ENCODE measurements around the gene ANKRD12.
A peak's percentile ranks its signal among the peaks of the same experiment; 100 is the strongest.

Gene ANKRD12

GRCh38 chr18:9328776-9329175 lies 192.2 kb downstream of the ANKRD12 start:
- TF ChIP-seq, protein P1, sequence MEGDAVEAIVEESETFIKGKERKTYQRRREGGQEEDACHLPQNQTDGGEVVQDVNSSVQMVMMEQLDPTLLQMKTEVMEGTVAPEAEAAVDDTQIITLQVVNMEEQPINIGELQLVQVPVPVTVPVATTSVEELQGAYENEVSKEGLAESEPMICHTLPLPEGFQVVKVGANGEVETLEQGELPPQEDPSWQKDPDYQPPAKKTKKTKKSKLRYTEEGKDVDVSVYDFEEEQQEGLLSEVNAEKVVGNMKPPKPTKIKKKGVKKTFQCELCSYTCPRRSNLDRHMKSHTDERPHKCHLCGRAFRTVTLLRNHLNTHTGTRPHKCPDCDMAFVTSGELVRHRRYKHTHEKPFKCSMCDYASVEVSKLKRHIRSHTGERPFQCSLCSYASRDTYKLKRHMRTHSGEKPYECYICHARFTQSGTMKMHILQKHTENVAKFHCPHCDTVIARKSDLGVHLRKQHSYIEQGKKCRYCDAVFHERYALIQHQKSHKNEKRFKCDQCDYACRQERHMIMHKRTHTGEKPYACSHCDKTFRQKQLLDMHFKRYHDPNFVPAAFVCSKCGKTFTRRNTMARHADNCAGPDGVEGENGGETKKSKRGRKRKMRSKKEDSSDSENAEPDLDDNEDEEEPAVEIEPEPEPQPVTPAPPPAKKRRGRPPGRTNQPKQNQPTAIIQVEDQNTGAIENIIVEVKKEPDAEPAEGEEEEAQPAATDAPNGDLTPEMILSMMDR (conservative IDR thresholded peaks at IDR 0.05) = no peak
- H3K27ac ChIP-seq = peak overlapping the region; percentile 69

- H3K27ac ChIP-seq = peak overlapping the region; percentile 69
- TF ChIP-seq, protein P1 (conservative IDR thresholded peaks at IDR 0.05) = no peak
Observed at GRCh38 chr18:9329471-9329870, 192.9 kb downstream of the ANKRD12 start.

DNA sequence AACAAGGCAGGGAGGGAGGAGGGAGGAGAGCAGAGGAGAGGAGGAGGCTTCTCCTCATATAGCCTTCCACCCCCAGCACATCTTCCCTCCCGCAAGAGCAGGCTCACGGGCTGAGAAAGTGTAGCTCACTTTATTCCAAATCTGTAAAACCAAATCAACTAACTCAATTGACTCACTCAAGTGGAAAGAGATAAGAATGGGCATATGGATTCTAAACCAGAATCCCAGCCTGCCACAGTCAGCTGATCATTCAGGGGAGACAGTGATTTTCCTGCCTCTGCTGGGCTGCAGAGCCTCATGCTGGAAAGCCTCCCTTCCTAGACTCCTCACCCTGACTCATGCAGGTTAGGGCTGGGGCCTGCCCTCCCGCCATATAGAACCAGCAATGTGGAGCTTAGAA lies 193.8 kb downstream of the ANKRD12 start:
- TF ChIP-seq, protein P1 (conservative IDR thresholded peaks at IDR 0.05) = no peak
- peak overlapping the region; percentile 69 for H3K27ac ChIP-seq

DNA sequence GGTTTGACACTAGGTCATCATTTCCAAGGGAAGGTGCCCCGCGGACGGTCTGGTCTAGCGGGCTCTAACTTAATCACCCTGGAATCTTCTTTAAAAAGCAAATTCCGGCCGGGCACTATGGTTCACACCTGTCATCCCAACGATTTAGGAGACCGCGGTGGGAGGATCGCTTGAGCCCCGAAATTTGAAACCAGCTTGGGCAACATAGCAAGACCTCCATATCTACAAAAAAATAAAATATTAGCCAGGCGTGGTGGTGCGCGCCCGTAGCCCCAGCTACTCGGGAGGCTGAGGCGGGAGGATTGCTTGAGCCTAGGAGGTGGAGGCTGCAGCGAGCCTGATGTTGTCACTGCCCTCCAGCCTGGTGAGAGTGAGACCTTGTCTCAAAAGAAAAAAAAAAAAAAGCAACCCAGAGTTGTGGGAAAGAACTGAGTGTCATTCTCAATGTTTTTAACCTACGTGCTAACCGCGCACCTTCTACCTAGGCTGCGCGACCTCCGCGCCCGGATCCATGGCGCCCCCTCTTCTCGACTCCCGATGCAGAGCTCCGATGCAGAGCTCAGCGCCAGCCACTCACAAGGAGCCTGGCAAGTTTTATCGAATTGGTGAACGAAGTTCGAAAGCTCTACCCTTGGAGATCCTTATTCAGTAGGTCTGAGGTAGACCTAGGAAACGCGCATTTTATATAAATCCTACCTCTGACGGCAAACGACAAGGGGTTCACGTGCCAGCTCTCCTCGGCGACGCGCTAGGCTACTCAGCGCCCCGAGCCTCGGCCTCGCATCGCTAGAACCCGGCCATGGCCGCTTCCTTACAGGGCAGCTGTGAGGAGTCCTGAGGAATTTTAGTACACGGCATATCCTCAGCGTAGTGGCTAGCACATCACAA lies 197.1 kb downstream of the ANKRD12 start:
- H3K27ac ChIP-seq = peak overlapping the region; percentile 78
- TF ChIP-seq, protein P1 (conservative IDR thresholded peaks at IDR 0.05) = no peak

DNA sequence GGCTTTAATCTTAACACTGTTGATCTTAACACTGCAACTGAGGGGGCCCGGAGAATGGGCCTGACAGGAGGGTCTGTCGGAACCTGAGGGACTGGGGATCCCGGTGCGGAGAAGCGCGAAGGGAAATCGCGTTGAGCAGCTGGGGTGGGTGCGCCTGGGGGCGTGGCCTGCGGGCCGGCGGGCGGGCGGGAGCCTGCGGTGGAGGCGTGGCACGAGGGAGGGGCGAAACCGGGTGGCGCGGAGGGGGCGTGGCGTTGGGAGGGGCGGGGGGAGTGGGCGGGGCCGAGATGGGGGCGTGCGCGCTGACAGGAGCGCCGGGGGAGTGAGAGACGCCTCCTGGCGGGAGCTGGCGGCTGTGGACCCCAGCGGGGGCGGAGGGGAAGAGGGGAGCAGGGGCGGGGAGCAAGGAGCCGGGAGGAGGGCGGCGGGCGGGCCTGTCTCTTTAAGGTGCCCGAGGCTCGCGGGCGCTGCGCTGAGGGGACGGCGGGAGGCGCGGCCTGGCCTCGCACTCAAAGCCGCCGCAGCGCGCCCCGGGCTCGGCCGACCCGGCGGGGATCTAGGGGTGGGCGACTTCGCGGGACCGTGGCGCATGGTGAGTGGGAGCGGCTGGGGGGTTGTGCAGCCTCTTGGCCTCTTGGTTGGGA lies 197.9 kb downstream of the ANKRD12 start, which contains the start of gene TWSG1:
Gene TWSG1, plus strand, starts transcription at position 445 of the 644 bp plus-strand sequence. CDS start 2,457 bp downstream, outside the sequence.
- H3K27ac ChIP-seq = peak within 1 kb of the TSS; percentile 78
- TF ChIP-seq, protein P1 (conservative IDR thresholded peaks at IDR 0.05) = peak; percentile 56

DNA sequence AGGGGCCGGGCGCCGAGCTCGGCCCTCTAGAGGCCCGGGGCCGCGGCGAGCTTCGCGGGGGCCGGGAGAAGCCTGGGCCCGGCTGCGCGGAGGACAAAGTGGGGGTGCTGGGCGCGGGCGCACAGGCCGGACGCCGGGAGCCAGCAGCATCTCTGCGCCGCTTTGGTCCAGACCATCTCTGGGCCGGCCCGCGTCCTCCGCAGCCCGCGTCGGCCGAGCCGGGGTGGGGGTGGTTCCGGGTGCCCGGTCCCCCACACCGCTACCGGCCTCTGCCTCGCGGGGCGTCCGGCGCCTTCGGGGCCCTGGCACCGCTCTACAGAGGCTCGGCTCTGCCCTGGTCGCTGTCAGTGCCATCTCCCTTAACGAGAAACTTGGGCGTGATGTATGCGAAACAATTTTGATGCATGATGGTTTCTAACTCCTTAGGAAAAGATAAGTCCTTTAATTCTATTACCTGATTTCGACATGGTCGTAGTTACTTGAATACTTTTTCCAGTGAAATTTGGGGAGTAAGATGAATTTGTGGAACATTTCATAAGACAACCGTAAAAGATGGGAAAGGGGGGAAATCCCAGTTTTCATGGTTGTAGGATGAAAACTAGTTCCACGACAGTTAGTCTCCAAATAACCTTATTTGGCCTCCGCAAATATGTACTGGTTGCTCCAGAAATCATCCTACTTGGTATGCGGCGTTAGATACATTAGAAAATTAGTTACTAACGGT lies 198.6 kb downstream of the ANKRD12 start:
- peak overlapping the region; percentile 78 for H3K27ac ChIP-seq
- TF ChIP-seq, protein P1 (conservative IDR thresholded peaks at IDR 0.05) = no peak

Measured in VCaP (cell line).